Mucosa of descending colon (tissue), 3 donors: ENCODE measurements around the gene HEBP2. TPM values are rescaled to one million over a fixed set of nuclear protein-coding genes. Genes with fewer than 3 reads are reported as not detected.

Experiments used
- ATAC-seq: fragments of 200-7000 bp; cut with Tn5 transposase; one replicate; pipeline ENCODE4 v1.9.1; 2020; ENCODE audit warnings: mild to moderate bottlenecking, moderate library complexity
- DNase-seq, 3 donors: peaks; one replicate each; pipeline ENCODE4 v3.0.0-alpha.2; 2020
- H3K36me3 ChIP-seq: fragments of 200-600 bp; one replicate; pipeline ENCODE4 v1.8.0; 2021; ENCODE audit warnings: low read depth, mild to moderate bottlenecking
- H3K4me1 ChIP-seq: fragments of 200-600 bp; one replicate; pipeline ENCODE4 v1.8.0; 2021; ENCODE audit warnings: low read depth, mild to moderate bottlenecking
- H3K4me3 ChIP-seq: fragments of 200-600 bp; one replicate; pipeline ENCODE4 v1.8.0; 2021; ENCODE audit warnings: mild to moderate bottlenecking
- H3K9me3 ChIP-seq: fragments of 200-600 bp; one replicate; pipeline ENCODE4 v1.8.0; 2021; ENCODE audit warnings: mild to moderate bottlenecking
- CTCF ChIP-seq: fragments of 200-600 bp; IDR thresholded peaks from one replicate; pipeline ENCODE4 v1.8.0; 2022; ENCODE audit warnings: antibody characterized with exemption, mild to moderate bottlenecking
- intact Hi-C, 2 donors: fragments of 100-400 bp; cut with DNase I in 1 of 2; cut with micrococcal nuclease in 1 of 2; formaldehyde crosslinking; loops; one replicate each; pipeline versions ENCODE4 v1.11.0 to v1.11.1; 2022; cut with DNase I, micrococcal nuclease
- total RNA-seq, 3 donors: library from RNA; stranded (reverse); fragmentation: NEBNext Ultra II Directional in 2 of 3; extraction: Animal tissue kit (Norgen Biotek cat#: 25700) in 2 of 3; gene quantifications; one replicate each; pipeline versions ENCODE4 v1.2.1 to v1.2.4, GENCODE V29; 2021 to 2023
- donor health status: DM: no; HTN: no; CAD: no; lungs with moderate emphysema.
- donor health status: DM: no; HTN: no; CAD: no.
- donor health status: DM: no; HTN: yes; CAD: no.

HEBP2 gene
- total RNA-seq, 3 donors from 2014 or later = 78.5 to 101 (median 88.7) TPM

GRCh38 chr6:138440296-138440695 is 36.3 kb downstream of the HEBP2 start:
- DNase-seq (no peak), ATAC-seq (no peak)
- no peak for TF ChIP-seq CTCF
- Histone ChIP-seq H3K4me1 (no peaks in the 10 kb centered on the region), H3K9me3 (no peaks in the 10 kb centered on the region), H3K36me3 (no peaks in the 10 kb centered on the region), H3K4me3 (no peak overlapping the region)
- intact Hi-C loops = no loop called here

GRCh38 chr6:138440758-138441357 is 36.8 kb downstream of the HEBP2 start:
- ATAC-seq (peak; percentile 35), DNase-seq (no peak)
- Histone ChIP-seq H3K4me1 (no peaks in the 10 kb centered on the region), H3K9me3 (no peaks in the 10 kb centered on the region), H3K36me3 (no peaks in the 10 kb centered on the region), H3K4me3 (no peak overlapping the region)
- intact Hi-C loops = no loop called here
- no peak for TF ChIP-seq CTCF

GRCh38 chr6:138441965-138442364 is 37.9 kb downstream of the HEBP2 start:
- ATAC-seq = no peak
- Histone ChIP-seq H3K4me1 (no peaks in the 10 kb centered on the region), H3K36me3 (no peaks in the 10 kb centered on the region), H3K9me3 (no peaks in the 10 kb centered on the region), H3K4me3 (no peak overlapping the region)
- TF ChIP-seq CTCF = no peak
- no peak for DNase-seq
- intact Hi-C loops = no loop called here

- Histone ChIP-seq H3K4me3 (no peak overlapping the region), H3K36me3 (no peaks in the 10 kb centered on the region), H3K4me1 (no peaks in the 10 kb centered on the region), H3K9me3 (no peaks in the 10 kb centered on the region)
- intact Hi-C loops = no loop called here
- ATAC-seq (peak; percentile 59), DNase-seq (no peak)
- no peak for TF ChIP-seq CTCF
Measured at GRCh38 chr6:138442663-138443062, 38.6 kb downstream of the HEBP2 start.

GRCh38 chr6:138443979-138444378 is 40.0 kb downstream of the HEBP2 start:
- Histone ChIP-seq H3K9me3 (no peaks in the 10 kb centered on the region), H3K4me3 (no peak overlapping the region), H3K36me3 (no peaks in the 10 kb centered on the region), H3K4me1 (no peaks in the 10 kb centered on the region)
- ATAC-seq (no peak), DNase-seq (no peak)
- TF ChIP-seq CTCF = no peak
- intact Hi-C loops = no loop called here

GRCh38 chr6:138446821-138447220 is 42.8 kb downstream of the HEBP2 start:
- no peak for ATAC-seq
- intact Hi-C loops = no loop called here

More at GRCh38 chr6:138446821-138447220, 42.8 kb downstream of the HEBP2 start:
- no peak for TF ChIP-seq CTCF
- H3K36me3 ChIP-seq = no peaks in the 10 kb centered on the region
- H3K4me1 ChIP-seq = no peaks in the 10 kb centered on the region
- DNase-seq = no peak
- no peak overlapping the region for H3K4me3 ChIP-seq
- H3K9me3 ChIP-seq = no peaks in the 10 kb centered on the region
